Activated CD8-positive, alpha-beta T cell treated with anti-CD3 and anti-CD28 coated beads for 36 hours (primary cell): ENCODE results near the gene SLA2. TPM values are rescaled to one million over a fixed set of nuclear protein-coding genes. Genes with fewer than 3 reads are reported as not detected.

Source experiments
- ATAC-seq: fragments of 200-7000 bp; cut with Tn5 transposase; one replicate; pipeline ENCODE4 v1.10.0; 2021; ENCODE audit warnings: mild to moderate bottlenecking, moderate library complexity
- CTCF ChIA-PET: fragments of 350-600 bp; sonication (Branson Sonifier 250); formaldehyde crosslinking; loops from one replicate; lab custom pipeline; 2021; ENCODE audit warnings: antibody characterized with exemption; lab: Charles Lee
- POLR2A ChIA-PET: fragments of 350-600 bp; sonication (Branson Sonifier 250); formaldehyde crosslinking; loops from one replicate; lab custom pipeline; 2021; ENCODE audit warnings: antibody characterized with exemption; lab: Charles Lee
- DNase-seq: peaks from one replicate; pipeline ENCODE4 v3.0.0-alpha.2; 2020
- H3K27ac Mint-ChIP-seq: one replicate; pipeline ENCODE4 v1.8.0; 2021; ENCODE audit warnings: mild to moderate bottlenecking, mixed read lengths
- H3K27me3 Mint-ChIP-seq: one replicate; pipeline ENCODE4 v1.8.0; 2021; ENCODE audit warnings: mixed read lengths
- H3K36me3 Mint-ChIP-seq: one replicate; pipeline ENCODE4 v1.8.0; 2021; ENCODE audit warnings: low read depth, mixed read lengths
- H3K4me1 Mint-ChIP-seq: one replicate; pipeline ENCODE4 v1.8.0; 2021; ENCODE audit warnings: low read depth, mixed read lengths
- H3K4me3 Mint-ChIP-seq: one replicate; pipeline ENCODE4 v1.8.0; 2021; ENCODE audit warnings: mild to moderate bottlenecking, moderate library complexity, mixed read lengths
- H3K9me3 Mint-ChIP-seq: one replicate; pipeline ENCODE4 v1.8.0; 2021; ENCODE audit warnings: mixed read lengths
- CTCF ChIP-seq: fragments of 200-600 bp; IDR thresholded peaks from one replicate; pipeline ENCODE4 v1.8.0; 2022; ENCODE audit warnings: antibody characterized with exemption, mild to moderate bottlenecking
- intact Hi-C: fragments of 100-400 bp; cut with micrococcal nuclease; formaldehyde crosslinking; loops from one replicate; pipeline ENCODE4 v1.10.0; 2022
- total RNA-seq, 2 experiments: library from RNA; stranded (reverse); gene quantifications; one replicate each; pipeline ENCODE4 v1.2.3, GENCODE V29; 2021

The SLA2 gene
- total RNA-seq, 2 experiments from 2014 or later, result 51.5 to 53.5 TPM

DNA sequence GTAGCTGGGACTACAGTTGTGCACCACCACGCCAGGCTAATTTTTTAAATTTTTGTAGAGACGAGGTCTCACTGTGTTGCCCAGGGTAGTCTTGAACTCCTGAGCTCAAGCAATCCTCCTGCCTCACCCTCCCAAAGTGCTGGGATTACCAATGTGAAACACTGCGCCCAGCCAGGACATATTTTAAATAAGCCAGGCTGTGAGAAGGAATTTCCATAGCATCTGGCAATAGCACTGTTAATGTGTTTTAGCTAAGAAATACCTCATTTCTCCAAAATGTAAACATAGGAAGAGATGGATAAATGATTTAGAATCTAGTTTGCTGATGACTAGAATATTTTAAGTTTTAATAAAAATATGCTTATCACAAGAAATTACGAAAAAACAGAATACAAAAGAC, 27.0 kb upstream of the SLA2 start:
- H3K27me3 Mint-ChIP-seq, result no peaks in the 10 kb centered on the region
- no peak for TF ChIP-seq CTCF
- H3K27ac Mint-ChIP-seq, result no peak overlapping the region
- H3K9me3 Mint-ChIP-seq, result no peaks in the 10 kb centered on the region
- H3K4me1 Mint-ChIP-seq, result no peaks in the 10 kb centered on the region
- POLR2A ChIA-PET, result no interaction called here
- no peak overlapping the region for H3K4me3 Mint-ChIP-seq
- no peak for ATAC-seq
- CTCF ChIA-PET, result interaction anchor here (0.6 kb wide), 1 partner anchor 39 kb away, joined by 3 read pairs; no protein-coding TSS in a partner anchor
- intact Hi-C loops, result no loop called here
- no peaks in the 10 kb centered on the region for H3K36me3 Mint-ChIP-seq
- no peak for DNase-seq

GRCh38 chr20:36670665-36671357, 24.8 kb upstream of the SLA2 start:
- H3K9me3 Mint-ChIP-seq, result no peaks in the 10 kb centered on the region
- H3K4me3 Mint-ChIP-seq, result no peak overlapping the region
- intact Hi-C loops, result no loop called here
- H3K27me3 Mint-ChIP-seq, result no peaks in the 10 kb centered on the region
- no peak for ATAC-seq
- H3K36me3 Mint-ChIP-seq, result no peaks in the 10 kb centered on the region
- no peak for TF ChIP-seq CTCF
- no peaks in the 10 kb centered on the region for H3K4me1 Mint-ChIP-seq
- POLR2A ChIA-PET, result no interaction called here
- CTCF ChIA-PET, result no interaction called here
- DNase-seq, result no peak
- no peak overlapping the region for H3K27ac Mint-ChIP-seq

DNA sequence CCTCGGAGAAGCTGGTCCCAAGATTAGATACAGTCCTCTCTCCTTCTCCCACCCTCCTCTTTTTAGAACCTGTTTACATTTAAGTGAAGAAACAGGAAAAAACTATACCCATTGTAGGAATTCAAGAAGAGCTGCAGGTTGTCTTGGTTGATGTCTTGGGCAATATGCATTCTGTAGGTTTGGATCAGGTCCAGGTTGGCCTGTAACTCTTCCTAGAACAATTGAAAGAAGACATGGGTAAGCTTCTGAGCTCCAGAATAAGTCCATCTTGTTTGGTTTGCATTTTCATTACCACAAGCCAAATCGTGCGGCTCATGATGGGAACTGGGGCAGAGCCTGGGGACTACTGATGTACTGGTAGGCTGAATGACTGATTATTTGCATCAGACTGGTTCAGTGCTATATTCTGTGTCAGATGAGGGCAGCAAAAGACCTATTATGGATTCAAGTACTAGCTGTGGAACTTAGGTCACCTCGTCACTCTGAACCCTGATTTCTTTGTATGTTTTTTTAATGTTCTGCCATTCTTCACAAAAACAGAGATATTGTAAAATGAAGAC, 20.3 kb upstream of the SLA2 start:
- Mint-ChIP-seq H3K4me3 (no peak overlapping the region), H3K36me3 (no peaks in the 10 kb centered on the region), H3K27ac (no peak overlapping the region), H3K4me1 (no peaks in the 10 kb centered on the region), H3K27me3 (no peaks in the 10 kb centered on the region), H3K9me3 (no peaks in the 10 kb centered on the region)
- CTCF ChIA-PET, result interaction anchor here (1.0 to 3.2 kb wide), 9 partner anchors 10 to 222 kb away, joined by 3 to 11 read pairs (median 5); no protein-coding TSS in a partner anchor
- no peak for TF ChIP-seq CTCF
- POLR2A ChIA-PET, result interaction anchor here (0.5 to 0.9 kb wide), 2 partner anchors 15 to 47 kb away, joined by 3 read pairs; no protein-coding TSS in a partner anchor
- intact Hi-C loops, result no loop called here
- ATAC-seq, result no peak
- DNase-seq, result no peak

- no peak overlapping the region for H3K27ac Mint-ChIP-seq
- TF ChIP-seq CTCF, result no peak
- no peaks in the 10 kb centered on the region for H3K9me3 Mint-ChIP-seq
- intact Hi-C loops, result no loop called here
- peaks cover 8% of the 10 kb centered on the region for H3K4me1 Mint-ChIP-seq
- peaks cover 6% of the 10 kb centered on the region for H3K36me3 Mint-ChIP-seq
- no peaks in the 10 kb centered on the region for H3K27me3 Mint-ChIP-seq
- H3K4me3 Mint-ChIP-seq, result no peak overlapping the region
- ATAC-seq, result no peak
- POLR2A ChIA-PET, result no interaction called here
- DNase-seq, result no peak
- CTCF ChIA-PET, result no interaction called here
Observed at GRCh38 chr20:36663031-36663430, 17.0 kb upstream of the SLA2 start.

DNA sequence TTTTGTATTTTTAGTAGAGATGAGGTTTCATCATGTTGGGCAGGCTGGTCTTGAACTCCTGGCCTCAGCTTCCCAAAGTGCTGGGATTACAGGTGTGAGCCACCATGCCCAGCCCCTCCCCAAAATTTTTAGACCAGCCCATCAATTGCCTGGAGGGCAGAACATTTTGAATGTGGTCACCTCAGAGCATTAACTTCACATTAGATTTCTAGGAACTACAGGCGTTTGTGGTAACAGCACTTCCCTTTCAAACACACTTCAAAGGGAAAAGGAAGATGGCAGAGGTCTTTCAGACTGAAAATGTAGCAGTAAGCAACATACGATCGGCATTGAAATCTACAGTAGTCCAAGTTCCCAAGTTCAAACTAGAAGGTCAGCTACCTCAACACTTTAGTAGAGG, 12.3 kb upstream of the SLA2 start:
- TF ChIP-seq CTCF, result no peak
- Mint-ChIP-seq H3K4me3 (peak overlapping the region; percentile 28), H3K27me3 (no peaks in the 10 kb centered on the region), H3K36me3 (peaks cover 6% of the 10 kb centered on the region), H3K27ac (peak overlapping the region; percentile 54), H3K9me3 (no peaks in the 10 kb centered on the region), H3K4me1 (peaks cover 12% of the 10 kb centered on the region)
- POLR2A ChIA-PET, result interaction anchor here (0.5 to 5.4 kb wide), 2 partner anchors 13 to 524 kb away, joined by 5 to 37 read pairs; partner anchors contain the start of gene SLA2
- DNase-seq (peak; percentile 31), ATAC-seq (peak; percentile 74)
- intact Hi-C loops, result no loop called here
- CTCF ChIA-PET, result interaction anchor here (1.0 to 2.1 kb wide), 2 partner anchors 71 to 151 kb away, joined by 3 to 5 read pairs; no protein-coding TSS in a partner anchor
